Mesodermal cell (in vitro differentiated cells): ENCODE measurements around the gene CHRM3.
"Not testable (repeated sequence)": the region's sequence is repeated elsewhere in the genome, so short reads cannot be mapped to it uniquely, and the experiment has no call there.

Experiments used
- H3K27ac ChIP-seq: 2 replicates; pipeline ENCODE4 v1.7.0; 2013; ENCODE audit warnings: mild to moderate bottlenecking, low read depth, low read length, moderate library complexity; ENCODE audit not compliant: severe bottlenecking
- H3K36me3 ChIP-seq: 2 replicates; pipeline ENCODE4 v1.7.1; 2013; ENCODE audit warnings: mild to moderate bottlenecking, low read length, moderate library complexity; ENCODE audit not compliant: control insufficient read depth, insufficient read depth
- H3K4me1 ChIP-seq: one replicate; pipeline ENCODE4 v1.7.1; 2013; ENCODE audit warnings: mild to moderate bottlenecking, low read length; ENCODE audit not compliant: insufficient read depth, control insufficient read depth, poor library complexity, severe bottlenecking
- H3K4me3 ChIP-seq: 2 replicates; pipeline ENCODE4 v1.7.0; 2013; ENCODE audit warnings: low read length, control low read depth, mild to moderate bottlenecking; ENCODE audit not compliant: insufficient read depth, poor library complexity, severe bottlenecking; ENCODE audit errors: extremely low read depth
- H3K9me3 ChIP-seq: 2 replicates; pipeline ENCODE4 v1.7.1; 2013; ENCODE audit warnings: mild to moderate bottlenecking, low read length, moderate library complexity; ENCODE audit not compliant: control insufficient read depth
- WGBS, 2 experiments: methylation state at CpG; one replicate each; pipeline ENCODE4 v1.1.5; 2013; ENCODE audit warnings: missing lambda C conversion rate in 2 of 2; ENCODE audit not compliant: insufficient coverage in 2 of 2; 5-methylcytosine and 5-hydroxymethylcytosine counted together

Gene CHRM3

GRCh38 chr1:239367196-239367810 lies 19.1 kb upstream of the CHRM3 start:
- no peaks in the 10 kb centered on the region for H3K36me3 ChIP-seq
- H3K4me1 ChIP-seq, result no peaks in the 10 kb centered on the region
- H3K4me3 ChIP-seq, result no peak overlapping the region
- H3K9me3 ChIP-seq, result no peaks in the 10 kb centered on the region
- 79 to 97% methylated on average over 3 of the region's 4 CpGs for WGBS, 2 experiments
- no peak overlapping the region for H3K27ac ChIP-seq

DNA sequence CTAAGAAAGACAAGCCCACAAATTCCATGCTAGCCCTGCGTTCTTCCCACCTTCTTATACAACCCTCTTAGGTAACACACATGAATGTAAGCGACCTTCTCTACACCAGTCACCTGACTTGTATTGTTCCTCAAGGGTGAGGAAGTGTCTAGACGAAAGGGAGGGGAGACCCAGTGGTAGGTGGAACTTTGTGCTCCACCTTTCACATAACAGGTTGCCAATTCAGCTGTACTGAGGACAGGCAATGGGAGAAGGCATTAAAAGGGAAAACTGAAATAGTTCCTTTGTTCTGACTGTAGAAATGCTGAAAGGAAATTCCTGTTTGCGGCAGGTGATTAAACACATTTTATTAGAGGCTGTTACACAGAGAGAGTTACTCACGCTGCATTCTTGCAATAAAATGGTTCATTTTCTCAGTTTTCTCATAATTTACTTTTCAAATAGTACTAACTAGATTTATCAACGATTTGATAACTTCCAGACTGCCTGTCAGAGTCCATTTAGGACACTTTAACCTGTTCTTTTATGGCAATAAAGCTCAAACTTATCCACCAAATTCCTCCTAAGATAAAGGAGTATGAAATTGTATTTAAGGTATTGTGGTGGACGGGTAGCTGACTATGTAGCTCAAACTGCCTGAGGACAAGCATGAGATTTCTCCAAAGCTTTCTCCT lies 17.8 kb upstream of the CHRM3 start:
- Histone ChIP-seq H3K9me3 (no peaks in the 10 kb centered on the region), H3K4me3 (no peak overlapping the region), H3K27ac (no peak overlapping the region), H3K4me1 (no peaks in the 10 kb centered on the region), H3K36me3 (no peaks in the 10 kb centered on the region)
- WGBS, 2 experiments, result 92 to 100% methylated on average over 2 of the region's 7 CpGs

DNA sequence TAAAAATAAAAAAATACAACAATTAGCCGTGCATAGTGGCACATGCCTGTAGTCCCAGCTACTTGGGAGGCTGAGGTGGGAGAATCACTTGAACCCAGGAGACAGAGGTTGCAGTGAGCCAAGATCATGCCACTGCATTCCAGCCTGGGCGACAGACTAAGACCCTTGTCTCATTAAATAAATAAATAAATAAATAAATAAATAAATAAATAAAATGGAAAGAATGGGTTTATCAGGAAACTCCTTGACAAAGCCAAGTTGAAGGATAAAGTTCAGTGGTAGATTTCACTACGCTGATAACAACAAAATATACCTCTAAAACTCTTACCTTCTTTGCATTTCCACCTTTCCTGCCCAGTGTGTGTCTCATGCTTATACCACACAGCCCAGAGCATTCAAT lies 15.5 kb upstream of the CHRM3 start:
- not testable (repeated sequence) for H3K4me1 ChIP-seq, H3K9me3 ChIP-seq, H3K4me3 ChIP-seq, H3K27ac ChIP-seq, H3K36me3 ChIP-seq
- 0% methylated on average over 1 of the region's 3 CpGs; no CpG with 5 or more reads in 1 of the 2 experiments for WGBS, 2 experiments

- no peaks in the 10 kb centered on the region for H3K36me3 ChIP-seq
- H3K27ac ChIP-seq, result no peak overlapping the region
- no peaks in the 10 kb centered on the region for H3K4me1 ChIP-seq
- H3K9me3 ChIP-seq, result no peaks in the 10 kb centered on the region
- WGBS, 2 experiments, result 80 to 84% methylated on average over 1 to 5 of the region's 5 CpGs
- H3K4me3 ChIP-seq, result no peak overlapping the region
Measured at GRCh38 chr1:239382666-239383065, 3.7 kb upstream of the CHRM3 start.

- Histone ChIP-seq H3K36me3 (no peaks in the 10 kb centered on the region), H3K27ac (no peak overlapping the region), H3K9me3 (no peaks in the 10 kb centered on the region), H3K4me1 (no peaks in the 10 kb centered on the region), H3K4me3 (no peak overlapping the region)
- 80 to 85% methylated on average over 3 of the region's 3 CpGs for WGBS, 2 experiments
Measured at GRCh38 chr1:239383714-239384113, 2.7 kb upstream of the CHRM3 start.

- 3% methylated on average over 35 to 49 of the region's 55 CpGs for WGBS, 2 experiments
- Histone ChIP-seq H3K4me3 (peak overlapping the region; percentile 36), H3K27ac (no peak overlapping the region), H3K36me3 (no peaks in the 10 kb centered on the region), H3K4me1 (no peaks in the 10 kb centered on the region), H3K9me3 (no peaks in the 10 kb centered on the region)
Measured at GRCh38 chr1:239387304-239388158, 1.2 kb downstream of the CHRM3 start.

DNA sequence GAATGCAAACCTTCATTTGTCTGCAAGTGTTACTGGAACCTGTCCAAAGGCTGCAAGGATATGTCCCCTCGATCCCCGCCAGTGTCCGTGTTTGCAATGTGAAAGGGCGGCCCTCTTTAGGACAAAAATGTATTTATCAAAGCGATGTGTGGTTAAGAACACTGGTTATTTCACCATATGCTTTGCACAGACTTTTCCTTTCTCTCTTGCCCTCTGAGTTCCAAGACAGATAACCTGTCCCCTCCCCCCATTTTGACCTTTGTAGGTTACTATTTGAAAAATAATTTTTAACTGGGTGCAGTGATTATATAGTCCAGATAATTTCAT lies 1.8 kb downstream of the CHRM3 start:
- H3K9me3 ChIP-seq, result no peaks in the 10 kb centered on the region
- WGBS, 2 experiments, result 40% methylated on average over 1 of the region's 5 CpGs; no CpG with 5 or more reads in 1 of the 2 experiments
- no peak overlapping the region for H3K27ac ChIP-seq
- H3K36me3 ChIP-seq, result no peaks in the 10 kb centered on the region
- H3K4me1 ChIP-seq, result no peaks in the 10 kb centered on the region
- no peak overlapping the region for H3K4me3 ChIP-seq

GRCh38 chr1:239388578-239388977 lies 2.2 kb downstream of the CHRM3 start:
- Histone ChIP-seq H3K9me3 (no peaks in the 10 kb centered on the region), H3K4me1 (no peaks in the 10 kb centered on the region), H3K27ac (no peak overlapping the region), H3K4me3 (no peak overlapping the region), H3K36me3 (no peaks in the 10 kb centered on the region)
- 84 to 85% methylated on average over 3 to 7 of the region's 9 CpGs for WGBS, 2 experiments

DNA sequence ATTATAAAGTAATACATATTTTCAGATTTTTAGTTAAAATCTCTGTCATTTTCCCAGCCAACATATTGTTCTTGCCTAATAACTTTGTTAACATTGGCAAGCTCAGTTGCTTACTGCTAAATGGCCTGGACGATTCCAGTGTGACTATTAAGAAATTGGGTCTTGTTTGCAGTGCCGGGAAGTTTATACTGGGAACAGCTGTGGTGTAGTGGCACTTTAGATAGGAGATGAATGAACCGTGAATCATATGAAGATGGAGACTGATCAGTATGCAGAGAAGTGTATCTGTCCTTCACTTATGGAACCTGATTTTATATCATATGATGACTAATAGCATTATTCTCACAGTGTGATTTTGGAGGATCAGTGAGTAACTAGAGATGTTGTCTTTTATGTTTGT lies 3.3 kb downstream of the CHRM3 start:
- 93% methylated on average over 3 of the region's 3 CpGs; no CpG with 5 or more reads in 1 of the 2 experiments for WGBS, 2 experiments
- no peaks in the 10 kb centered on the region for H3K36me3 ChIP-seq
- H3K4me1 ChIP-seq, result no peaks in the 10 kb centered on the region
- H3K27ac ChIP-seq, result no peak overlapping the region
- H3K9me3 ChIP-seq, result no peaks in the 10 kb centered on the region
- no peak overlapping the region for H3K4me3 ChIP-seq

- Histone ChIP-seq H3K4me1 (no peaks in the 10 kb centered on the region), H3K27ac (no peak overlapping the region), H3K4me3 (no peak overlapping the region), H3K9me3 (no peaks in the 10 kb centered on the region), H3K36me3 (no peaks in the 10 kb centered on the region)
- 86 to 100% methylated on average over 2 to 3 of the region's 3 CpGs for WGBS, 2 experiments
Measured at GRCh38 chr1:239392271-239392670, 5.9 kb downstream of the CHRM3 start.
